GM19351 (cell line): Measurements from ENCODE around the gene ADAP1.

Experiments
- ATAC-seq: cut with Tn5 transposase; IDR thresholded peaks from one replicate; pipeline ENCODE4 v1.9.1; 2021; ENCODE audit warnings: mild to moderate bottlenecking, moderate library complexity; ENCODE audit not compliant: unreplicated experiment

The ADAP1 gene

GRCh38 chr7:867406-868188 lies 86.9 kb downstream of the ADAP1 start:
- ATAC-seq: no peak

- no peak for ATAC-seq
Measured at GRCh38 chr7:867001-867405, 87.5 kb downstream of the ADAP1 start.

GRCh38 chr7:865921-866320 lies 88.6 kb downstream of the ADAP1 start:
- ATAC-seq: no peak

GRCh38 chr7:863106-863505 lies 91.4 kb downstream of the ADAP1 start:
- no peak for ATAC-seq

GRCh38 chr7:862157-862556 lies 92.3 kb downstream of the ADAP1 start:
- no peak for ATAC-seq

GRCh38 chr7:861222-861621 lies 93.3 kb downstream of the ADAP1 start:
- no peak for ATAC-seq

- no peak for ATAC-seq
Measured at GRCh38 chr7:860149-860548, 94.3 kb downstream of the ADAP1 start.

- no peak for ATAC-seq
Measured at GRCh38 chr7:859359-860030, 95.0 kb downstream of the ADAP1 start.

- no peak for ATAC-seq
Measured at GRCh38 chr7:857661-858060, 96.8 kb downstream of the ADAP1 start.

GRCh38 chr7:856444-857095 lies 97.9 kb downstream of the ADAP1 start:
- ATAC-seq: no peak

GRCh38 chr7:855686-856369 lies 98.7 kb downstream of the ADAP1 start:
- no peak for ATAC-seq

- ATAC-seq: no peak
Measured at GRCh38 chr7:854118-854775, 100.2 kb downstream of the ADAP1 start.

- ATAC-seq: no peak
Measured at GRCh38 chr7:853366-854117, 100.9 kb downstream of the ADAP1 start.

GRCh38 chr7:851204-851603 lies 103.3 kb downstream of the ADAP1 start:
- ATAC-seq: no peak

GRCh38 chr7:849781-850180 lies 104.7 kb downstream of the ADAP1 start:
- no peak for ATAC-seq

GRCh38 chr7:849145-849544 lies 105.3 kb downstream of the ADAP1 start:
- no peak for ATAC-seq
